ENCODE results near the gene ZNF343.

ZNF343 gene

DNA sequence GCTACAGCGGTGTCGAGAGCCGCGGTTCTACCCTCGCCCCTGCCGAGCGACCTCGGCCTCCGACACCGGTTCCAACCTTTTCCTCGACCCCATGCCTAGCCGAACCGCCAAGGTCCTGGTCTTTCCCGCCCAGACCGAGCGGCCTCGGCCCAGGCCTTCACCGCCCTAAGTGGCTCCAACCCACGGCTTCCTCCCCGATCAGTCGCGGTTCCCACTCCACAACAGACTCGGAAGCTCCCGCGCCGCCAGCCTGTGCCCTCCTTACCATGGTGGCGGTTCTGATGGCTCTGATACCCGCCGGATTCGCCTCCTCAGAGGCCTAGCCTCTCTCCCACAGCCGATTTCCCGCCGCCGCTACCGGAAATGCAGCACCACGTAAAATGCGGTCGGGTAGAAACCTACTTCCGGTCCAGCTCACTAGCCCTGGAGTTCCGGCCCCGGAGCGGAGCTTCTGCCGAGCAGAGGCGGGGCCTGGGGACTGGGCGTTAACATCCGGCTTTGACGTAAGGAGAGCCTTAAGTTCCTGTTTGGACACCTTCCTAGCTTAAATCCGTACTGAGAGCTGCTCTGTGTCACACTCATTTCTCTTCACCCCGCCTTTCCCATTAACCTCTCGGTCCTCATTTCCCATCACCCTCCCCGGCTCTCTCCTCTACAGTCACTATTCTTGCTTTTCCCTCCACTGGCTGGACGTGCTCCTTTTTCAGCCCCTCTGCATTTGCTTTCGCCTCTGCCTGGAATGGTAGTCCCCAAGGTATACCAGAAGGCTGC is 38.1 kb downstream of the ZNF343 start, which contains the start of gene SNRPB:
TSS of gene SNRPB (minus strand) at position 367 of the 771 bp plus-strand sequence. CDS start at position 268, 99 bp downstream.
- peak; percentile 82 to 95 (median 92) for DNase-seq

DNA sequence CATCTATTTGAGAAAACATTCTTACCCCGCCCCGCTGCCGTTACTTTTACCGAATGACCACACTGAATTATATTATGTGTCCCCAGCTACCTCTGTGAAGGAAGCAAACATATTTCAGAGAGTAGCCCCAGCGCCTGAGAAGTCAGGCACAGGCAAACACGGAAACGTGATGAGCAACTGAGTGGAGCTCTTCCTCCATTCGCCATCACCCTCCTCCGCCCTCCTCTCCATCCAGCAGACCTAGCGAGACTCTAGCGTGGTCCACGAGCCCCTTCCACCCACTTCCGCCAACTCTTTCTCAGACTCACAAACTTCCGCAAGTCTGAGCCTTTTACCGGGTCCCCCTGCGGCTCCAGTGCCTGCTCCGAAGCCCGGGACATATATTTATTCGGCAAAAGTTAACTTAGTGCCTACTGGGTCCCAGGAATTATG is 38.7 kb downstream of the ZNF343 start:
- DNase-seq = peak in 2 of 4 experiments; percentile 49 to 52

DNA sequence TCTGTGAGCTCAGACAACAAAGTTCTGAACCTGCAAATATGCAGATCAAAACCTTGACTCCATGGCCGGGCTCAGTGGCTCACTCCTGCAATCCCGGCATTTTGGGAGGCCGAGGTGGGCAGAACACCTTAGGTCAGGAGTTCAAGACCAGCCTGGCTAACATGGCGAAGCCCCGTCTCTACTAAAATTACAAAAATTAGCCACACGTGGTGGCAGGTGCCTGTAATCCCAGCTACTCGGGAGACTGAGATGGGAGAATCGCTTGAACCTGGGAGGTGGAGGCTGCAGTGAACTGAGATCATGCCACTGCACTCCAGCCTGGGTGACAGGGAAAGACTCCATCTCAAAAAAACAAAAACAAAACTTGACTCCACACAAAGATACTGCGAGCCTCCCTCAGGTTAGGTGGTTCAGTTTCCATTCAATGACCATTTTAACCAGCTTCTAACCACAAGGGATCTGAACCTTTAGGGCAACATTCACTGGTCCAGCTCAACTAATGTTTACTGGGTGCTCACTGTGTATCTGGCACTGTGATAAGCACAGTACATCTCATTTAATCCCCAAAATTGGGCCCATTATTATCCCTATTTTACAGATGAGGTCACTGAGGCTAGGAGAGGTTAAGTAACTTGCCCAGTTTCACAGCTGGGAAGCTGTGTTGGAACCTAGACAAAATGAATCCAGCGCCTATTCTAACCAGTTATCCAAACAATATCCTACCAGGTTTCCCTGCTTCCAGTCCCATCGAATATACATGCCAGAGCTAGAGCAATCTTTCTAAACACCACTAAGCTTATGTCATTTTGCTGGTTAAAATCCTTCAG is 39.9 kb downstream of the ZNF343 start:
- DNase-seq = no peak

DNA sequence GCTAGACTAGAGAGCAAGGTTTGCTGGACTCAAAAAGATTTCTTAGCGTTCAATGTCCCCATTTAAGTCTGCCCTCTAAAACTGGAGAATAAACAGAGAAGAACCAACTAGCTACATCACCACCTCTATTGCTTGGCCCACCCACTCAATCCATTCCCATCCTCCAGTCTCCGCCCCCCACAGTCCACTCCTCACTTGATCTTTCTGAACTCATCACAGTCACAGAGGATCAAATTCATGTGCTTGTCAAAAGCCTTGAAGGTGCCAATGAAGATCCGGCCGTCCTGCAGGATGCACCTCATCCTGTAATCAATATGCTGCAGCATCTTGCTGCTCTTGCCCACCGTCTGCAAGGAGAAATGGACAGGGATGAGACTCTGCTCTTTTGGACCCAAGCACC is 41.3 kb downstream of the ZNF343 start:
- DNase-seq = no peak

DNA sequence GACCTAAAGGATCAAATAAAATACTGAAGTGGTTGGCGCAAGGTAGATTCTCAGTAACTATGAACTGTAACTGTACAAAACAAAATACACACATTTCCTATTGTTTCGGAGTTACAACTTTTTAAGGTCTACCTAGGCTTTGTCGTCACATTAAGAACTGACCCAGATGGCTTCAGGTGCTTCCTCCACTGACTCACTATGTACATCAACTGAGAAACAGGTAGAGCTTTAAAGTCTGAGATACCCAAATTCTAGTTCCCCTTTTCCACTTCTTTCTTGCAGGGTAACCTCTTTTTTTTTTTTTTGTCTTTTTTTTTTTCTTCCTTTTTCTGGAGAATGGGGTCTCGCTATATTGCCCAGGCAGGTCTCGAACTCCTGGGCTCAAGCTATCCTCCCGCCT is 43.6 kb downstream of the ZNF343 start:
- DNase-seq = no peak

DNA sequence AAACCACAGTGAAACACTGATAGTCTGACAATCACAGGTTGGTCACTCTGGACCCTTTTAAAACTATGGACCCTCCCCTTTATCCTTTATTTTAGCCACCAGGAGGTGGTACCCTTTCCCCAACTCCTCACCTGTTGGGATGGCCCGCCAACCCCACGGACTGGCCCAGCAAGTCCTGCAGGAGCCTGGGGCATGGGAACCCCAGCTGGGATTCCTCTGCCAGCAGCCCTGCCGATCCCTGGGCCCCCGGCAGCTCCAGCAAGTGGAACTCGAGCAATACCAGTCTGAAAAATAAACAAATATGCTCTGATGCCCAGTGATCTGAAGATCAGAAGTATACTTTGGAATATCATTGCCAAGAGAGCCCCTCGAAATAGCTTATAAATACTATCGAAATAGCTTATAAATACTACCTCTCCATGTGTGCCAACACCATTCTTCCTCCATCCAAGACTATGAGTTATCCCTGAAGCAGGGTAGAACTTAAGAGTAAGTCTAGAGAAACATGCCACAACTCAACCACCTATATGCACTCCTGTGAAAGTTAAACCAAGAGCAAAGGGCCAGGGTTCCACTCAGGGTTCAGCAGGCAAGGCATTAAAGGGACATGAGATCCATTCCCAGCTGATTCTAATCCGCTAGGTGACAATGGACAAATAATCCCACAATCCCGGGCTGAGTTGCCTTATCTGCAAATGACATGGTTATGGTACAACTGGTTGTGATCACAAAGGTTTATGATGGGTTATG is 44.9 kb downstream of the ZNF343 start:
- DNase-seq = no peak

DNA sequence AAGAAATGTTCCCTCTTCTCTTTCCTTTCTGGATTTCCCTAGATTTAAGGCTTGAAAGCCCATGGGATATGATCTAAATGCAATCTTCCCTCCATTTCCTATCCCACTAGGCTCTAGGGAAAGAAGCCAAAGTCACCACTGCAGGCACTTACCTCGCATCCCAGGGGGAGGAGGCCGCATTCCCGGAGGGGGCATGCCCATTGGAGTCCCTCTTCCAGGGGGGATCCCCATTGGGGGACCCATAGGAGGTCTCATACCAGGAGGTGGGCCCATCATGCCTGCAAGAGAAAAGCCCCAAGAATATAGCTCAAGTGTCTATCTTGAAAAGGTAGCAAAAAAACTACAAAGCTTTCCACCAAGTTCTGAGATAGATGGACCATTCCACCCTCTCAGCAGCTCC is 46.2 kb downstream of the ZNF343 start:
- DNase-seq = no peak

DNA sequence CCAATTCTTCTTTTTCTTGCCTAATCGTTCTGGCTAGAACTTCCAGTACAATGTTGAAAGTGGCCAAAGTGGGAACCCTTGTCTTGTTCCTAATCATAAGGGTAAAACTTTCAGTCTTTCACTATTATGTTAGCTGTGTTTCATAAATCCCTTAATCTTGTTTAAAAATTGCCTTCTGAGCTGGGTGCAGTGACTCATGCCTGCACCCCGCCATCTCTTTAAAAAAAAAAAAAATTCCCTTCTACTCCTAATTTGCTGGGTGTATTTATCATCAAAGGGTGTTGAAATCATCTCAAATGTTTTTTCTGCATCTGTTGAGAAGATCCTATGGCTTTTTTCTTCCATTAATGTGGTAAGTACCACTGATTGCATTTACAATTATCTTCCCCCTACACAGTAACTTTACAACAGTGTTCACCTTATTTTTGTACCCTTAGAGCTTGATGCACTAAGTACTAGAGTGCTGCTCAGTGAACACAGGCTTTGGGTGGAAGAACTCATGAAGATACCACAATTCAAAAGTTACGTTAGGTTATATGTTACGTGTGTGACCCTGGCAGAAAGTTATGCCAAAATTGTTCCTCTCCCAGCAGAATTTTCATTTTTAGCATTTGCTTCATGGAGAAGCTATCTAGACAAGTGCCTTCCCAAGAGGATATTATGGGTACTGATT is 47.8 kb downstream of the ZNF343 start:
- no peak for DNase-seq

DNA sequence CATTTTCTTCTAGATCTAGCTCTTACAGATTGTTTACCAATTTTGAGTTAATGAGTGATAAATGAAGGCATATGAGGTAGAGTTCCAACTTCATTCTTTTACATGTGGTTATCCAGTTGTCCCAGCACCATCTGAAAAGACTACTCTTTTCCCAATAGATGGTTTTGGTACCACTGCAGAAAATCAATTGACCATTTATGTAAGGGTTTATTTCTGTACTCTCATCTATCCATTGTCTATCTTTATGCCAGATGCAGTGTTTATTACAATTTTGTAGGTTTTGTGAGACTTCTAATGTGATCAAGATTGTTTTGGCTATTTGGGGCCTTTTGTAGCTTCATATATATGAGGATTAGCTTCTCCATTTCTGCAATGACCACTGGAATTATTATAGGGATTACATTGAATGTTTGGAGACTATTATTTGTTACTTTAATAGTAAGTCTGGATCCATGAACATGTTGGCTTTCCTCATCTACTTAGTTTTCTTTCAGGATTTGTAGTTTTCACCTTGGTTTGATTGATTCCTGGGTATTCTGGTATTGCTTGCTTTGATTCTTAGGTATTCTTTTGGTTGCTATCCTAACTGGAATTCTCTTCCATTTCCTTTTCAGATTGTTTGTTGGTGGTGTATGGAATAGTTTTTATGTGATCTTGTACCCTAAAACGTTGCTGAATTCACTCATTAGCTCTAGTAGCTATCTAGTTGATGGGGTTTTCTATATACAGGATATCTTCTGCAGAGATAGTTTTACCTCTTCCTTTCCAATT is 48.5 kb downstream of the ZNF343 start:
- no peak for DNase-seq

DNA sequence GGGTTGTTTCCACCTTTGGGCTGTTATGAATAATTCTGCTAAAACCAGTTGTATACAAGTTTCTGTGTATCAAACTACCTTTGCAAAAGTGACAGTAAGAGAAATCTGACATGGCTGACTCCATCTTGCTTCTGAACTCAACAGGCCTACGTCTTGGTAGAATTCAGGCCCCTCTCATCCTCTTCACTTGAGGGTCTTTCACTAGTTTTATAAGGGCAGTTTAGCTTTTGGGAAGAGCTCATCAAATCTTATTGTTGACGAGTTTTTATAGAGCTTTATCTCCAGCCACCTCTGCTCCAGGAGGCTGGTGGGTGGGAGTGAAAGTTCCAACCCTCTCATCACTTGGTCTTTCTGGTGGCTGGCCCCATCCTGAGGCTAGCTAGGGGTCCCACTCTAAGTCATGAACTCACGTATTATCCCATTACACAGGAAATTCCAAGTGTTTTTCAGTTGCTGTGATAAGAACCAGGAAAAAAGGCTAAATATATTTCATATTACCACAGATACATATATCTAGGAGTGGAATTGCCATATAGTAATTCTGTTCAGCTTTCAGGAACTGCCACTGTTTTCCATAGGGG is 49.7 kb downstream of the ZNF343 start:
- no peak for DNase-seq

DNA sequence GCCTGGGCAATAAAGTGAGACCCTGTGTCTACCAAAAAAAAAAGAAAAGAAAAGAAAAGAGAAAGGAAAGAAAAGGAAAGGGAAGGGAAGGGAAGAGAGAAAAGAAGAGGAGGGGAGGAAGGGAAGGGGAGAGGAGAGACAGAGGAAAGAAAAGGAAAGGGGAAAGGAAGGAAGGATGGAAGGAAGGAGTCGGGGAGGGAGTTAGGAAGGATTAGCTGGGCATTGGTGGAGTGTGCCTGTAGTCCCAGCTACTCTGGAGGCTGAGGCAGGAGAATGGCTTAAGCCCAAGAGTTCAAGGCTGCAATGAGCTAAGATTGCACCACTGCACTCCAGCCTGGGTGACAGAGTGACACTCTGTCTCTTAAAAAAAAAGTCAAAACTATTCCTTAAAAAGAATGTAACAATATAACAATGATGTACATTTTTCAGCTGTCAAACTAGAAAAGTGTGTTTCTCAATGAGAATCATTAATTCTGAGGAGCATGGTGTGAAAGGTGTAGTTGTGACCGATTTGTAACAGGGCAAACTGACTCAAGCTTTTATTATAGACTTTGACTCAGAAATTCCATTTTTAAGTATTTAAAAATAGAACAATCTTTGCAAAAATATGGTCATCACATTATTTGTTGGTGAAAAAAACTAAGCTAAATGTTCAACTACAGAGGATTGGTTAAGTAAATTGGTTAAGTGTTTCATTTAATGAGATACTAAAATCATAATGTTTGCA is 52.8 kb downstream of the ZNF343 start:
- no peak for DNase-seq

DNA sequence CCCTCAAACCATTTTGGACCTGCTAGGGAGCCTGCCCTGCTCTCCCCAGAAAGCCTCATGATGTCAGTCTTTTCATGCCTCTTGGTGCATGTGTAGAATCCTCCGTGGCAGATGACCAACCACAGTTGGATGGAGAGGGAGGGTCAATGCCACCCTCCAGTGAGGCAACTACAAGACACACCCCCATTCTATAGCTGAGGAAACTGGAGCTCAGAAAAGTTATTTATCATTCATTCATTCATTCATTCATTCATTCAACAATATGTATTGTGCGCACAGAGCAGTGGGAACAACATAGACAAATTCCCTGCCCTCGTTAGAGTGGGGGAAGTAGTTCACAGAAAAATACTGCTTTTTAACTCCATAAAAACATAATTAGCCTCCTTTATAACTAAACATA is 54.9 kb downstream of the ZNF343 start:
- DNase-seq = no peak

DNA sequence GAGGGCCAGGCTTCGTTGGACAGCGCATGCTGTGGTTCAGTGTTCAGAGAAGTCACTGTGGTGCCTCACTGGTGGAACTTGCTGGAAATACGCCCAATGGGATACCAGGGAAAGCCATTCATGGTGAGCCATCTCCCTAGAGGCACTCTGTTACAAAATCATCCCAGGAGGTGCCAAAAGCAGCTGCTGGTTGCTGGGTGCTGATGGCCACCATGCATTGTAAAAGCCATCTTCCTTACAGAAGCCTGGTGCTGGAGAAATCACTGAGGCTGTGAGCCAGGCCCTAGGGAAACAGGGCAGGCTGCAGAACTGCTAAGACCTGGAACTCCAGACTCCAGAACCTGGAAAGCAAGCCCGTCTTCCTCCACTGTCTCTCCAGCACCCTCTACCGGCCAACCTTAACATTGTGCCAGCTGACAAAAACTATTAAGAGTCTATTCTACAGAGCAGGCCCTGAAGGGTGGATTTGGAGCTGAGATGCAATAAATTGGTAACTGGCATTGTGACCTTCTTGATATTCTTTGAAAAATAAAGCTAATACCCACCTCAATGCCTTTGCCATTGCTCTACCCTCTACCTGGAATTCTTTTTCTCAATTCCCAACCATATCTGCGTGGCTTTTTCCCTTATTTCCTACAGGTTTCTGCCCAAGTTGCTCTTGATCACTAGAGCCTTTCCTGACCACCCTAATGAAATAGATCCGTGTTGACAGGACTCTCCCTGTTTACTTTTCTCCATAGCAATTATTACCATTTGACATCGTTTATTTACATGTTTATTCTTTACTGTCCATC is 56.6 kb downstream of the ZNF343 start:
- peak in 3 of 4 experiments; percentile 7 to 24 (median 21) for DNase-seq

DNA sequence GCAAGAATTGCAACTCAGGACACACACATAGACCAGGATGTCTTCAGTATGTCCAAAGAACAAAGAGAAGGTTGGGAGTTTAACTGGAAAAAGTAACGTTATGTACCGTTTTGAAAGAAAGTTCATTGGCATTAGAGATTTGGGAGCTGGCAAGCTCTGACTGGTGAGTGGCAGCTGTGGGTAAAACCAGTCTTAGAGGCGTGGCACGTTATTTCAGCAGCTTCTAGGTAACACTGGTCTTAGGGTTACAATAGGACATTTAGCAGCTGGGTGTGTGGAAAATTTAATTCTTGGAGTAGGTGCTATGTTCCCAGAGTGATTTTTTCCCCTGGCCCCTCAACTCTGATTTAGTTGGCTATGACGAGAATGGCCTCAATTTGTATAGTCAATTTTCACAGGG is 57.3 kb downstream of the ZNF343 start:
- no peak for DNase-seq

DNA sequence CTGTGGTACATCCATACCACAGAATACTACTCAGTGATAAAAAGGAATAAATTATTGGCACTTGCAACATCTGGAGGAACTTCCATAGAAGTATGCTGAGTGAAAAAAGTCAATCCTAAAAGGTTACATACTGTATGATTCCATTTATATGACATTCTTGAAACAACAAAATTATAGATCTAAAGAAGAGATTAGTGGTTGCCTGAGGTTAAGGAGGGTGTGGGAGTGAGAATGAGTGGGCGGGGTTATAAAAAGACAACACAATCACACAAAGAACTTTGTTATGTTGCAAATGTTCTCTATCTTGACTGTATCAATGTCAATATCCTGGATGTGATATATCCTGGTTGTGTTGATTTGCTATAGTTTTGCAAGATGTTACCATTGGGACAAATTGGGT is 59.3 kb downstream of the ZNF343 start:
- DNase-seq = no peak

DNA sequence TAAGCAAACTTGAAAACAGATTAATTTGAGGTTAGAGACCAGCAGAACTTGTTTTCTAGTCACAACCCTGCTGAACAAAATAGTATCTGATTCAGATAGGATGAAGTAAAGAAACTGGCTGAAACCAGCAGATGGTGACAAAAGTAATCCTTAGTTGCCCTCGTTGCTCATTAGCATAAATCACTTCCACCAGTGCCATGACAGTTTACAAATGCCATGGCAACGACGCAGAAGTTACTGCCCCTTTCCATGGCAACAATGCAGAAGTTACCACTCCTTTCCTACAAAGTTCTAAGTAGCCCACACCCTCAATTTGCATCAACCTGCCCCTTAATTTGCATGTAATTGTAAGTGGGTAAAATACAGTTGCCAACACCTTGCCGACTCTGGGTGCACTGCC is 61.9 kb downstream of the ZNF343 start:
- DNase-seq = no peak

All from activated naive CD4-positive, alpha-beta T cell (primary cell).